K562 (cell line): Measurements from ENCODE around the gene APPL2. TPM values are rescaled to one million over a fixed set of nuclear protein-coding genes. Genes with fewer than 3 reads are reported as not detected.

Source experiments
- ATF1 ChIP-seq, 2 experiments: fragments of 450-650 bp in 1 of 2; IDR thresholded peaks; 2 replicates each; pipeline ENCODE4 v1.6.1; 2016; ENCODE audit warnings: missing compliant biosample characterization in 1 of 2, missing genetic modification characterization in 1 of 2
- CHD1 ChIP-seq: fragments of 200-600 bp; sonication (generic); IDR thresholded peaks from one replicate; pipeline ENCODE4 v1.6.1; 2012; ENCODE audit warnings: mild to moderate bottlenecking, moderate library complexity, low read length, inconsistent platforms
- CREB3L1 ChIP-seq: fragments of 450-650 bp; IDR thresholded peaks from 2 replicates; pipeline ENCODE4 v1.6.1; 2014; ENCODE audit warnings: low read depth, mild to moderate bottlenecking, moderate library complexity, borderline replicate concordance
- E2F4 ChIP-seq: sonication (generic); formaldehyde crosslinking; IDR thresholded peaks from 2 replicates; pipeline ENCODE4 v1.8.0; 2022; ENCODE audit warnings: mild to moderate bottlenecking, low read depth, missing genetic modification reagents
- ELK3 ChIP-seq: fragments of 450-650 bp; formaldehyde crosslinking; IDR thresholded peaks from 2 replicates; pipeline ENCODE4 v1.4.0; 2020; ENCODE audit warnings: mild to moderate bottlenecking
- FOXK2 ChIP-seq, 2 experiments: fragments of 450-650 bp; IDR thresholded peaks in 1 of 2; conservative IDR thresholded peaks in 1 of 2; 2 replicates each; pipeline ENCODE4 v1.6.1; 2016; ENCODE audit warnings: low read depth in 2 of 2, mild to moderate bottlenecking in 1 of 2
- IRF1 ChIP-seq: sonication (generic); formaldehyde crosslinking; IDR thresholded peaks from 2 replicates; pipeline ENCODE4 v1.8.0; 2022; ENCODE audit warnings: missing genetic modification reagents, mild to moderate bottlenecking, borderline replicate concordance
- KHSRP ChIP-seq: fragments of 450-650 bp; IDR thresholded peaks from 2 replicates; pipeline ENCODE4 v1.6.1; 2017
- KLF16 ChIP-seq: IDR thresholded peaks from 2 replicates; pipeline ENCODE4 v1.6.1; 2016; ENCODE audit warnings: antibody characterized with exemption
- LCOR ChIP-seq: sonication (generic); formaldehyde crosslinking; IDR thresholded peaks from 2 replicates; pipeline ENCODE4 v1.8.0; 2022; ENCODE audit warnings: mild to moderate bottlenecking, missing genetic modification reagents
- MEF2D ChIP-seq: conservative IDR thresholded peaks from 2 replicates; pipeline ENCODE4 v1.6.1; 2016; ENCODE audit warnings: low read depth, missing genetic modification characterization, missing compliant biosample characterization
- MLLT1 ChIP-seq, 2 experiments: fragments of 450-650 bp; IDR thresholded peaks; 2 replicates each; pipeline ENCODE4 v1.6.1; 2016
- NUFIP1 ChIP-seq: fragments of 450-650 bp; IDR thresholded peaks from 2 replicates; pipeline ENCODE4 v1.6.1; 2018; ENCODE audit not compliant: partially characterized antibody
- POLR3G ChIP-seq: IDR thresholded peaks from 2 replicates; pipeline ENCODE4 v1.6.1; 2011; ENCODE audit not compliant: insufficient read length, insufficient replicate concordance; ENCODE audit errors: extremely low read depth
- PPARD ChIP-seq: fragments of 250-450 bp; sonication (Bioruptor Pico); IDR thresholded peaks from 2 replicates; pipeline ENCODE4 v1.8.0; 2022; ENCODE audit warnings: inconsistent platforms, mild to moderate bottlenecking, moderate library complexity
- PTTG1 ChIP-seq: fragments of 450-650 bp; IDR thresholded peaks from 2 replicates; pipeline ENCODE4 v1.6.1; 2016; ENCODE audit warnings: low read depth, mild to moderate bottlenecking, missing genetic modification characterization, missing compliant biosample characterization
- SREBF2 ChIP-seq: sonication (generic); formaldehyde crosslinking; IDR thresholded peaks from 2 replicates; pipeline ENCODE4 v1.4.0; 2020; ENCODE audit warnings: mild to moderate bottlenecking, missing genetic modification reagents
- SRSF1 ChIP-seq: fragments of 200-400 bp; formaldehyde crosslinking; IDR thresholded peaks from 2 replicates; pipeline ENCODE4 v1.6.1; 2017; ENCODE audit warnings: mild to moderate bottlenecking, low read depth, low read length, moderate library complexity
- STAT5A ChIP-seq: IDR thresholded peaks from 2 replicates; pipeline ENCODE4 v1.6.1; 2012; ENCODE audit warnings: low read length, inconsistent platforms, borderline replicate concordance
- TFAM ChIP-seq: fragments of 250-450 bp; sonication (Bioruptor Pico); conservative IDR thresholded peaks from 2 replicates; pipeline ENCODE4 v1.5.0; 2021; ENCODE audit warnings: mild to moderate bottlenecking, moderate library complexity
- ZC3H11A ChIP-seq: IDR thresholded peaks from 2 replicates; pipeline ENCODE4 v1.6.1; 2012; ENCODE audit warnings: low read depth, low read length, improper control_type of control experiment
- ZNF41 ChIP-seq: fragments of 250-450 bp; sonication (Bioruptor Pico); conservative IDR thresholded peaks from 2 replicates; pipeline ENCODE4 v1.4.0; 2020; ENCODE audit warnings: mild to moderate bottlenecking
- ZNF778 ChIP-seq: fragments of 450-650 bp; formaldehyde crosslinking; IDR thresholded peaks from 2 replicates; pipeline ENCODE4 v1.4.0; 2020; ENCODE audit warnings: mild to moderate bottlenecking, moderate library complexity
- polyA plus RNA-seq, 8 experiments: library from polyadenylated mRNA; depleted of rRNA in 4 of 8; stranded (reverse) in 5 of 8; unstranded in 3 of 8; fragments of >200 nt; fragmentation: Nextera tagmentation in 2 of 8; fragmentation: Illumina TruSeq in 1 of 8; extraction: Ambion mirVana in 2 of 8; extraction: Trizol in 1 of 8; gene quantifications; 2 replicates each; pipeline versions ENCODE4 v1.2.1 to v1.2.3, GENCODE V29; 2011 to 2014; ENCODE audit warnings: inconsistent platforms in 1 of 8, missing spikeins in 1 of 8
- total RNA-seq, 7 experiments: library from RNA; depleted of rRNA in 6 of 7; stranded (reverse); fragments of >200 nt in 6 of 7; fragmentation: Illumina TruSeq in 2 of 7; extraction: Trizol in 2 of 7; gene quantifications; 2 replicates each; pipeline versions ENCODE4 v1.2.1 to v1.2.3, GENCODE V29; 2011 to 2021; ENCODE audit warnings: low replicate concordance in 1 of 7

Gene APPL2
- total and polyA plus RNA-seq, 9 of the 15 experiments (the other 6 are each of a cell fraction or from before 2014, with no cell fraction given): 2.1 to 14.4 (median 8.2) TPM

GRCh38 chr12:105235732-105236476, at the start of gene APPL2 (continued):
- TF ChIP-seq ATF1 (CRISPR knock-in tag; IDR thresholded peaks at IDR 0.05): no peak
- TF ChIP-seq ATF1 (tag; IDR thresholded peaks at IDR 0.05): no peak
- no peak for TF ChIP-seq ZC3H11A
- no peak for TF ChIP-seq TFAM
- TF ChIP-seq SRSF1: no peak
- no peak for TF ChIP-seq CREB3L1
- TF ChIP-seq ZNF41: no peak
- peak; percentile 57 to 59; a peak in 2 of 4 replicates for TF ChIP-seq FOXK2 (conservative IDR thresholded peaks at IDR 0.05 in 1 of 2, IDR thresholded peaks at IDR 0.05 in 1 of 2; ENCODE audit: low read depth in 2 of 2)
- no peak for TF ChIP-seq LCOR (CRISPR knock-in tag)
- TF ChIP-seq CHD1: no peak
- TF ChIP-seq PPARD (CRISPR knock-in tag): no peak
- TF ChIP-seq MLLT1 (IDR thresholded peaks at IDR 0.05): no peak
- TF ChIP-seq ELK3: no peak
- no peak for TF ChIP-seq NUFIP1
- no peak for TF ChIP-seq PTTG1 (tag)
- TF ChIP-seq ZNF778: no peak
- TF ChIP-seq MEF2D: no peak
- TF ChIP-seq E2F4 (CRISPR knock-in tag): no peak
- TF ChIP-seq KLF16: no peak
- TF ChIP-seq SREBF2 (CRISPR knock-in tag): no peak
- TF ChIP-seq STAT5A: no peak
- TF ChIP-seq KHSRP: no peak
- no peak for TF ChIP-seq IRF1 (CRISPR knock-in tag)
- TF ChIP-seq POLR3G: no peak
